Stimulated activated CD4-positive, alpha-beta T cell treated with anti-CD3 and anti-CD28 coated beads, Interleukin-12 subunit alpha, Interleukin-12 subunit beta, amount 100 ng/mL, for 48 hours (primary cell): ENCODE data around the gene TMEM178A.

Experiments used
- DNase-seq, 3 donors: peaks; one replicate each; pipeline ENCODE4 v3.0.0-alpha.2; 2020; ENCODE audit warnings: low read depth in 2 of 3, low spot score in 1 of 3

The TMEM178A gene

DNA sequence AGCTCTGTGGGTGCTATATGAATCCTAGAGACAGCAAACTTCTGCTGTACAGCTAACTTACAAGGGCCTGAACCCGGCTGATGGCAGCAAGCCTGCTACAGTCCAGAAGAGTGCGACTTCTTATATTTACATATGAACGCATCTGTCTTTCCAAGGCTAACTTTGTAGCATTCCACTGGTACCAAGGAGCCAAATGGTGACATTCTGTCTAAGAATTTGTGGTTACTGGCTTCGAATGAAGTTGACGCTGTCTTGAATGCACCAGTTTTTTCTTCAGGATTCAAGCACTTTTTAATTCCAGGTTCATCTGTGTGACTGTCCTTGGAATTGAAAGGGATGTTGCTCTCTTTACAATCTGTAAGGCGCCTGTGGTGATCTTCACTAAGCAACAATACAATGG lies 70.9 kb downstream of the TMEM178A start:
- DNase-seq = no peak

DNA sequence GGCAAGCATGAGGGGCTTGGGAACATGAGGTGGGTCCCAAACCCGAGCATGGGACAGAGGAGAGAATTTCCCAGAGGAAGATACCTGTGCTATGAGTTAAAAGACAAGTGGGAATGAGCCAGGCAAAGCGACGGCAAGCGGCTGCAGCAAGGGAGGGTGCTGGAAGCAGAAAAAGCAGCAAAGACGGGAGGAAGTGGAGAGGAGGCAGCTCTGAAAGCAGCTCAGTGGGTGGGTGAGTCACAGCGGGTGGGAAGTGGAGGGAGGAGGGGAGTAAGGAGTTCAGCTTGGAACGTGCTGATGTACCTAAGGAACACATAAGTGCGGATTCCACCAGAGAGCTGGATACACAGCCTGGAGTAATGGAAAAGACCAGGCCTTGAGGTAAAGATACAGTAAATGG lies 71.9 kb downstream of the TMEM178A start:
- DNase-seq = no peak

DNA sequence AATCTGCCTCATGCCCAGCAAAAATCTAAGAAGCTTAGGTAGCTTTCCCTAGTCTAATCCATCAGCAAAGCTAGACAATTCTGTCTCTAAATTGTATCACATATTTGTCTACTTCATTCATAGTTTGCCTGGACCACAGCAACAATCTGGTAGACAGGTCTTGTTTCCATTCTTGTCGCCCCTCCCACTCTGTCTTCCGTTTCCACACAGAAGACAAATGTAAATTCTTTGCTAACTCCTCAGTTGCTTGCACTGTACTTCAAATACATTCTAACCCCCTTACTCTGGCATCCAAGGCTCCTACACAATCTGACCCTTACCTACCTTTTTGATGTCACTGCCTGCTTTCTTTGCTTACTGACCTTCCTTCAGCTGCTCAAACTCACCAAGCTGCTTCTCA lies 73.2 kb downstream of the TMEM178A start:
- DNase-seq = no peak

DNA sequence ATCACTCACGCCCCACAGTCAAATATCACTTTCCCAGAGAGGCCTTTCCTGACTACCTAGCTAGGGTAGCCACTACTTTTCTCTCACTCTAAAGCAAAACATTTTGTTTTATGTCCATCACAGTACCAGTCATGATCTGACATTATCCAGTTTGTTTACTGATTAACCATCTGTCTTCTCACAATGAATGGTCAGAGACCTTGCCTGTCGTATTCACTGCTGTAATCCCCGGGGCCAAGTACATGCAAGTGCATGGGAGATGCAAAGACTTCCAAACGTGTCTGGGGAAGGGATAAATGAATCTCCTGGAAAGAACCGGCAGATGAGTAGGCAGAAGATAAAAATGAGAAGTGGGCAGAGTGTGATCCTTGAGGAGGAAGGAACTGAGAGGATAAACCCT lies 73.7 kb downstream of the TMEM178A start:
- no peak for DNase-seq

DNA sequence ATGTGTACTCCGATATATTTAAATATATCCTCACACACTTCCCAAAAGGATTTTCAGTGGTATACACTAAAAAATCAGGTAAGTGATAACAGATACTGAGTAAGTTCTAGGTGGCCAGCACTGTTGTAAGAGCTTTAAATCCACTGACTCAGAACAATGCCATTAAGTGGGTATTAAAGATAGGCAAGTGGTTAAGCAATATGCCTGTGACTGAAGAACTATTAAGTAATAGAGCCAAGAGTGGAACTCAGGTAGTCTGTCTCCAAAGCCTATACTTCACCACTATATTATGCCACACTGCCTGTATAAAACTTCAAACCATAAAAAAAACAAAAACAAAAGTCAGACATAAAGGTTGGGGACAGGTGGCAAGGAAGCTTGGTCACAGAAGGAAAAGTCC lies 76.2 kb downstream of the TMEM178A start:
- no peak for DNase-seq

DNA sequence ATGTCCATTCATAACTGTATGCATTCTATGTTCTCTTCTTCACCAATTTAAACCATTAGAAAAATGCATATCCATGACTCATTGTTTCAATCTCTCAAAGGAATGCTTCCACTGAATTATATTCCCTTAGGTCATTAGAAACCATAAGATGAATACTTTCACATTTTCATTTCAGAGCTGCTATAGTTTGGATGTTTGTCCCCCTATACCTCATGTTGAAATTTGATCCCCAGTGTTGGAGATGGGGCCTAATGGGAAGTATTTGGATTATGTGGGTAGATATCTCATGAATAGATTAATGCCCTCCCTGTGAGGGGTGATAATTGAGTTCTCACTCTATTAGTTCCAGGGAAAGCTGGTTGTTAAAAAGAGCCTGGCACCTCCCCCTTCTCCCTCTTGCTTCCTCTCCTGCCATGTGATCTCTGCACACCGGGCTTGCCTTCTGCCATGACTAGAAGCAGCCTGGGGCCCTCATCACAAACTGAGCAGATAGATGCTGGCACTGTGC lies 77.6 kb downstream of the TMEM178A start:
- no peak for DNase-seq

DNA sequence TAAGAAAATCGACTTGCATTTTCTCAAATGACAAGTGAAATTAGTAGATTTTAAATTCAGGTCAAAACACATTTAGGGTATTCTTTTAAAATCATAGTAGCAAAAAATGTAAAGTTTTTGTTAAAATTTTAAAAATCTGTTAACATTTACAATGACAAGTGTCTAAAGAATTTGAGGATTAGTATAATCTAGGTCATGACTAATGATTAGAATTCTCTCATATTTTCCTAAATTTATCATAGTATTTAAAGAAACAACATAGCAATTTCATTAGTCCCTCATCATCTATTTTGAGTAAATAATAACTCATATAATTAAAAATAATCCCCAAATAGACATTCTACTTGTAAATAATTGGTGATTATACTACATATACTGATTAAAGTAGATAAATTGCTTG lies 89.7 kb downstream of the TMEM178A start:
- DNase-seq = no peak

DNA sequence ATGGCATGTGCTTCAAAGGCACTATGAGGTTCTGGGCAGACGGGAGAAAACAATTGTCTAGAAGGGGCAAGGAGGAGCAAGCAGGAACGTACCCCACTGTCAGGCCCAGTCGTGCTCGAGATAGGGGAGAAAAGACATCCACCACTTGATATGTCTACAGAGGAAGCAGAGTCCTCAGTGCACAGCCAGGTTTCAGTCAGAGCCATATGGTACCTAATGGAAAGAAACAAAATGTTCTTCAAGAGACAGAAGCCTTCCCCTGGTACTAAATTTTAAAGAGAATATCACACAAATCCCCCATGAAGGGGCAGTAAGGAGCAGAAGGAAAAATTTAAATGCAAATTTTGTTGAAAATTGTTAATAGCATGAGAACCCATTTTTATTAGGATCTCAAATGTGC lies 91.4 kb downstream of the TMEM178A start:
- DNase-seq = no peak

DNA sequence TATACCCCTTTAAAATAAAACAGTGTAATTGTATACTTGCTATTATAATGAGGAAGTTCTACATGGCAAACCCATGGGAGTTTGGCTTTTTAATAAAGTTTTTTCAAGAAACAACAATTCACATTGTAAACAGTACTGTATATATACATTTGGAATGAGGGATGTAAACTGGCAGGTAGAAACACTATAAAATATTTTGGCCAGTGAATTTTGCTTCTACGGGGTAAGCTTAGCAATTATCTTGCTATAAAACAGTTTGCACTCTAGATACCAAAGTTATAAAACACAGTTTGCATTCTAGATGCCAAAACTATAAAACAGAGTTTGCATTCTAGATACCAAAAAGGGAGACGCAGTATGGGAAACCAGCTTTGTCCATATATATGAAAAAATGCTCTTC lies 96.7 kb downstream of the TMEM178A start:
- no peak for DNase-seq
